Left kidney (tissue), 8 donors: ENCODE data around the gene MON2. TPM values are rescaled to one million over a fixed set of nuclear protein-coding genes. Genes with fewer than 3 reads are reported as not detected.
A peak's percentile ranks its signal among the peaks of the same experiment; 100 is the strongest.
"Not testable (repeated sequence)": the region's sequence is repeated elsewhere in the genome, so short reads cannot be mapped to it uniquely, and the experiment has no call there.

ENCODE experiments used
- DNase-seq: peaks from one replicate; pipeline ENCODE4 v3.0.0-alpha.2; 2013
- long read RNA-seq, 8 donors: transcript quantifications; one replicate each; lab custom pipeline, GENCODE V29; 2026
- polyA plus RNA-seq: library from polyadenylated mRNA; unstranded; fragments of 120-200 nt; gene quantifications from one replicate; pipeline ENCODE4 v1.2.1, GENCODE V29; 2013; ENCODE audit not compliant: insufficient read length

MON2 gene
- polyA plus RNA-seq: 82.1 TPM
- long read RNA-seq, donor 1, partial matches to known transcripts: 0 of 2 reads
- long read RNA-seq, donor 1, other reads (novel, unspliced or antisense): 0 of 2 reads
- long read RNA-seq, donor 2, full-length matches to known transcripts: 3 of 10 reads
- long read RNA-seq, donor 2, partial matches to known transcripts: 7 of 10 reads
- long read RNA-seq, donor 2, other reads (novel, unspliced or antisense): 0 of 10 reads
- long read RNA-seq, donor 3, partial matches to known transcripts: 6 of 6 reads
- long read RNA-seq, donor 3, other reads (novel, unspliced or antisense): 0 of 6 reads
- long read RNA-seq, donor 4: 0 reads
- long read RNA-seq, donor 5, full-length matches to known transcripts: 3 of 3 reads
- long read RNA-seq, donor 5, partial matches to known transcripts: 0 of 3 reads
- long read RNA-seq, donor 5, other reads (novel, unspliced or antisense): 0 of 3 reads
- long read RNA-seq, donor 6, full-length matches to known transcripts: 1 of 1 reads
- long read RNA-seq, donor 6, partial matches to known transcripts: 0 of 1 reads
- long read RNA-seq, donor 6, other reads (novel, unspliced or antisense): 0 of 1 reads
- long read RNA-seq, donor 7, full-length matches to known transcripts: 3 of 3 reads
- long read RNA-seq, donor 7, partial matches to known transcripts: 0 of 3 reads
- long read RNA-seq, donor 7, other reads (novel, unspliced or antisense): 0 of 3 reads
- long read RNA-seq, donor 8, partial matches to known transcripts: 0 of 1 reads
- long read RNA-seq, donor 8, other reads (novel, unspliced or antisense): 0 of 1 reads

GRCh38 chr12:62466594-62467491, at the start of gene MON2:
Gene MON2 (plus strand): TSS chr12:62466826. CDS start chr12:62467208, 382 bp downstream.
- peak; percentile 86 for DNase-seq

GRCh38 chr12:62426089-62426488, 40.5 kb upstream of the MON2 start:
- no peak for DNase-seq

- no peak for DNase-seq
These were observed 37.2 kb upstream of the MON2 start for GRCh38 chr12:62429457-62429856.

GRCh38 chr12:62434494-62435302, 31.9 kb upstream of the MON2 start:
- no peak for DNase-seq

- DNase-seq: peak; percentile 51
These were observed 31.1 kb upstream of the MON2 start for GRCh38 chr12:62435303-62436163.

- DNase-seq: no peak
These were observed 30.5 kb upstream of the MON2 start for GRCh38 chr12:62436164-62436503.

DNA sequence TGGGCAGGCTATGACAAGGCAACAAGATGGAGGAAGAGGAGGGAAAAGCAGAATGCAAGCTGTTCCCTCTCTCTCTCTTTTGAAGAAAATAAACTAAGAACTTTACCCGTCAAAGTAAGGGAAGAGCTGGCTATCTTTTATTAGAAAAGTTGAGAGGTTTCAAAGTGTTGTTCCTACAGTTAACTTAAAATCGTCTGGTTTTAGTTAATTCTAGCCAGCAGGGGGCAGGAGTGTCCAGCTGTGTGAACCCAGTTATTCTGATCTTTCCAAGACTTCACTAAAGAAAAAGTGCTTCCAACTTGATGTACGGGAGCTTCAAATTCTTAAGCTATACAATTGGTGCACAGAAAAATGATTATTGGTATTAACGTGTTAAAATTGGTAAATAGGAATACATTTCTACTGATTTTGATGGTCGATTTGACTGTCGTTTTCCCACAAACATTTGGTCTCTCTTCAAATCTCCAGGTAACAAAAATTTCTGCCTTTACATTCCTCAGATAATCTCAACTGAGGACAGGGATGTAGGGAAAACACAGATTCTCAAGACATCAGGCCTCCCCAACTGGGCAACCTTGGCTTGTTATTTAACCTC, 28.4 kb upstream of the MON2 start:
- peak; percentile 47 for DNase-seq

- DNase-seq: no peak
These were observed 19.7 kb upstream of the MON2 start for GRCh38 chr12:62446754-62447452.

DNA sequence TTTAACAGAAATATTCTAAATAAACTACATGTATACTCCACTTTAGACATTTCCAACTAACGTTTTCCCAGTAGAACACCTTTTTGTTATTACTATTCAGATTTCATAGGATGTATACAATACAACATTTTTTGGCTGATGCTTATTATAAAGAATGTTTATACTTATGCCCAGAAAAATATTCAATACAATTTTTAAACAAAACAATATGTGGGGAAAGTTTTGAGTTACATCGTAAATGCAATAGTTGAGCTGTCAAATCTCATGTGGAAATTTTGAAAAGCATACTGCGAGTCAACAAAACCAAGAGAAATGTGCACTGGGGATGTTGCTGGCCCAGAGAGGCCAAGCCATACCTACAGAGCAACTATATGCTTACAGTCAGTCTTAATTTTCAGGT, 18.2 kb upstream of the MON2 start:
- DNase-seq: no peak

DNA sequence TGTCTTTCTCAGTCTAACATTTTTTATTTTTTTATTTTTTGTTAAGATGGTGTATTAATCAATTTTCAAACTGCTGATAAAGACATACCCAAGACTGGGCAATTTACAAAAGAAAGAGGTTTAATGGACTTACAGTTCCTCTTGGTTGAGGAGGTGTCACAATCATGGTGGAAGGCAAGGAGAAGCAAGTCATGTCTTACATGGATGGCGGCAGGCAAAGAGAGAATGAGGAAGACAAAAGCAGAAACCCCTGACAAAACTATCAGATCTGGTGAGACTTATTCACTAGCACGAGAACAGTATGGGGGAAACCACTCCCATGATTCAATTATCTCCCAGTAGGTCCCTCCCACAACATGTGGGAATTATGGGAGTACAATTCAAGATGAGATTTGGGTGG, 11.2 kb upstream of the MON2 start:
- DNase-seq: not testable (repeated sequence)

DNA sequence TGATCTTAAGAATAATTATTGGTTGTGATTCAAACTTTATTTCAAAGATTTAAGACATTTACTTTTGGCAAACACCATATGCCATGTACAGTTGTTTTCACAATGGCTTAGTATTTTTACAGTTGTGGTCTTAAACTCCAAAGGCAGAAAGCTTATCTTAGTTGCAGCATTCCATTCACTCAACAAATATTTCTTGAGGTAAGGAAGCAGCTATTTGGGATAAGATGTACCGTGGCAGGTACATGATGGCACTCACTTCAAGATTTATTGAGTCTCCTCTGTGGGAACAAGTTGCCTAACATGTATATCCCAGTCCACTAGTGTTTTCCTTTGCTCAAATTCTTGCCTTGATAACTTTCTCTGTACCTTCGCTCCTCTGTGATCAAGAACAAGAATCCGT, 8.0 kb upstream of the MON2 start:
- no peak for DNase-seq

GRCh38 chr12:62459976-62460375, 6.7 kb upstream of the MON2 start:
- DNase-seq: no peak

DNA sequence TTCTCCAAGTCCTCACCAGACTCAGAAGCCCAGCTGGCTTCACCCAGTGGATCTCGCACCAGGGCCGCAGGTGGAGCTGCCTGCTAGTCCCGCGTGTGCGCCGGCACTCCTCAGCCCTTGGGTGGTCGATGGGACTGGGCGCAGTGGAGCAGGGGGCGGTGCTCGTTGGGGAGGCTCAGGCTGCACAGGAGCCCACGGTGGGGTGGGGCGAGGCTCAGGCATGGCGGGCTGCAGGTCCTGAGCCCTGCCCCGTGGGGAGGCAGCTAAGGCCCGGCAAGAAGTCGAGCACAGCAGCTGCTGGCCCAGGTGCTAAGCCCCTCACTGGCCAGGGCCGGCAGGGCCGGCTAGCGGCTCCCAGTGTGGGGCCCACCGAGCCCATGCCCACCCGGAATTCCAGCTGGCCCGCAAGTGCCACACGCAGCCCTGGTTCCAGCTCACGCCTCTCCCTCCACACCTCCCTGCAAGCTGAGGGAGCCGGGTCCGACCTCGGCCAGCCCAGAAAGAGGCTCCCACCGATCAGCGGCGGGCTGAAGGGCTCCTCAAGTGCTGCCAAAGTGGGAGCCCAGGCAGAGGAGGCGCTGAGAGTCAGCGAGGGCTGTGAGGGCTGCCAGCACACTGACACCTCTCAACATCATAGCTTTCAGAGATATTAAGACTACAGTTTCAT, 5.3 kb upstream of the MON2 start:
- DNase-seq: not testable (repeated sequence)

DNA sequence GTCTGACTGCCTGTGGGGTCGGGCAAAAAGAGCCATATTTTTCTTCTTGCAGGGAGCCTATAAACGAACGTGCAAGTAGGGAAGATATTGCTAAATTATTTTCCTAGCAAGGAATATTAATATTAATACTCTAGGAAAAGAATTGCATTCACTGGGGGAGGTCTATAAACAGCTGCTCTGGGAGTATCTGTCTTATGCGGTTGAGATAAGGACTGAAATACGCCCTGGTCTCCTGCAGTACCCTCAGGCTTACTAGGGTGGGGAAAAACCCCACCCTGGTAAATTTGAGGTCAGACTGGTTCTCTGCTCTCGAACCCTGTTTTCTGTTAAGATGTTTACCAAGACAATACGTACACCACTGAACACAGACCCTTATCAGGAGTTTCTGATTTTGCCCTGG, 3.4 kb upstream of the MON2 start:
- DNase-seq: not testable (repeated sequence)

GRCh38 chr12:62466018-62466593, 520 bp upstream of the MON2 start:
- DNase-seq: peak; percentile 28

DNA sequence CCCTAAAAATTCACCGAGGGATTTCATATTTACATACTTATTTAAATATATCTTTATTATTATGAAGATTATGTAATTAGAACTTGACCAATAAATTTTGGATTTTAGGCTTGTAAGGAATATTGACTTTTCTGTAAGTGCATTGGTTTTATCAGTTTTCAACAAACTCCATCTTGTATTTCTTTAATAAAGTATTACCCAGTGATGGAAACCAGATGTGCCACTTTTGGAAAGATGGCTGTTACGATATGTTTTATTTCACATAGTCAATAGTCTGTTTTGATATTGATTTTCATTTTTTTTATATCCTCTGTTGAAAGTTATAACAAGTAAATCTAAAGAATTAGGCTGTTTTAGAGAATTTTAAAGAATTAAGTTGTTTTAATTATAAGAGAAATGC, 1.8 kb downstream of the MON2 start:
- DNase-seq: no peak

DNA sequence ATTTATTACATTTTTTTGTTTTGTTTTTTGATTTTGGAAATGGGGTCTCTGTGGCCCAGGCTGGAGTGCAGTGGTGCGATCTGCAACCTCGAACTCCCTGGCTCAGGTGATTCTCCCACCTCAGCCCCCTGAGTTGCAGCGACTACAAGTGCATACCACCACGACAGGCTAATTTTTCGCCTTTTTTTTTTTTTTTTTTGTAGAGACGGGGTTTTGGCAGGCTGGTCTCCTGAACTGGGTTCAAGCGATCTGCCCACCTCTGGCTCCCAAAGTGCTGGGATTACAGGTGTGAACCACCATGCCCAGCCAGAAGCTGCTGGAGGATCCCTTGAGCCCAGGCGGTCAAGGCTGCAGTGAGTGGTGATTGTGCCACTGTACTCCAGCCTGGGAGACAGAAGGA, 2.3 kb downstream of the MON2 start:
- DNase-seq: no peak

- no peak for DNase-seq
These were observed 3.1 kb downstream of the MON2 start for GRCh38 chr12:62469704-62470103.
